RWPE1 (cell line): ENCODE measurements around the gene SLC35G2.

Source experiments
- CTCF ChIA-PET: fragments of 350-600 bp; sonication (Branson Sonifier 250); formaldehyde crosslinking; extraction: SDS; loops from one replicate; lab custom pipeline; 2021; lab: Yijun Ruan, JAX
- POLR2A ChIA-PET: fragments of 400-600 bp; formaldehyde crosslinking; extraction: SDS; loops from one replicate; lab custom pipeline; 2020; ENCODE audit warnings: antibody characterized with exemption; ENCODE audit not compliant: low non-redundant PET; lab: Yijun Ruan, JAX
- DNase-seq: peaks from one replicate; pipeline ENCODE4 v3.0.0; 2012; ENCODE audit warnings: low spot score
- H3K27ac ChIP-seq: fragments of 450-650 bp; 2 replicates; pipeline ENCODE4 v1.5.1; 2017
- CTCF ChIP-seq: fragments of 450-650 bp; conservative IDR thresholded peaks from 2 replicates; pipeline ENCODE4 v1.5.1; 2017; ENCODE audit warnings: low read depth, mild to moderate bottlenecking

Gene SLC35G2

GRCh38 chr3:136903899-136904298, 85.0 kb downstream of the SLC35G2 start:
- no peak for TF ChIP-seq CTCF
- CTCF ChIA-PET, result no interaction called here
- POLR2A ChIA-PET, result no interaction called here
- DNase-seq, result no peak
- no peak overlapping the region for H3K27ac ChIP-seq

- DNase-seq, result no peak
- ChIA-PET CTCF (interaction anchor here (0.7 kb wide), 1 partner anchor 86 kb away, joined by 4 read pairs; no protein-coding TSS in a partner anchor), POLR2A (no interaction called here)
- no peak for TF ChIP-seq CTCF
- H3K27ac ChIP-seq, result no peak overlapping the region
Measured at GRCh38 chr3:136904746-136905145, 85.8 kb downstream of the SLC35G2 start.
